Esophagus squamous epithelium (tissue), 5 donors: ENCODE measurements around the gene MRPL19. TPM values are rescaled to one million over a fixed set of nuclear protein-coding genes. Genes with fewer than 3 reads are reported as not detected.

Experiments
- DNase-seq: peaks from one replicate; lab custom pipeline; 2025; lab: John Stamatoyannopoulos, UW
- H3K27ac ChIP-seq, 4 donors: fragments of 200-600 bp; sonication (generic); one replicate each; pipeline ENCODE4 v1.5.1; 2016 to 2019; ENCODE audit warnings: mild to moderate bottlenecking in 1 of 4
- H3K27me3 ChIP-seq, 4 donors: fragments of 200-600 bp; sonication (generic); 1 replicate in 3 of 4; 2 replicates in 1 of 4; pipeline versions ENCODE4 v1.5.1 to v1.6.0; 2017 to 2021; ENCODE audit warnings: antibody characterized with exemption in 1 of 4
- H3K36me3 ChIP-seq, 3 donors: fragments of 200-600 bp; sonication (generic); one replicate each; pipeline ENCODE4 v1.5.1; 2016 to 2019
- H3K4me1 ChIP-seq, 3 donors: fragments of 200-600 bp; sonication (generic); one replicate each; pipeline ENCODE4 v1.5.1; 2017 to 2019
- H3K4me3 ChIP-seq, 4 donors: fragments of 200-600 bp; sonication (generic); 1 replicate in 3 of 4; 2 replicates in 1 of 4; pipeline ENCODE4 v1.5.1; 2016 to 2019; ENCODE audit warnings: mild to moderate bottlenecking in 2 of 4, moderate library complexity in 1 of 4
- H3K9me3 ChIP-seq, 3 donors: fragments of 200-600 bp; sonication (generic); one replicate each; pipeline ENCODE4 v1.5.1; 2016 to 2019
- CTCF ChIP-seq, 6 experiments: fragments of 450-650 bp in 4 of 6; fragments of 200-600 bp in 2 of 6; sonication (generic) in 2 of 6; IDR thresholded peaks; one replicate each; pipeline ENCODE4 v1.5.1; 2016 to 2019; ENCODE audit warnings: antibody characterized with exemption in 6 of 6, mild to moderate bottlenecking in 4 of 6, moderate library complexity in 4 of 6
- POLR2A ChIP-seq, 4 donors: fragments of 450-650 bp; IDR thresholded peaks; one replicate each; pipeline ENCODE4 v1.6.1; 2017; ENCODE audit warnings: antibody characterized with exemption in 4 of 4, mild to moderate bottlenecking in 4 of 4, moderate library complexity in 3 of 4
- WGBS, 2 donors: methylation state at CpG; one replicate each; pipeline ENCODE4 v1.1.5; 2018; 5-methylcytosine and 5-hydroxymethylcytosine counted together
- intact Hi-C: fragments of 100-400 bp; cut with DNase I; formaldehyde crosslinking; loops from one replicate; pipeline ENCODE4 v1.15.0; 2022
- total RNA-seq, 4 donors: library from RNA; depleted of rRNA; stranded (reverse); fragments of >200 nt; gene quantifications; one replicate each; pipeline ENCODE4 v1.1.0, GENCODE V29; 2016
- donor health status: DM: yes; HTN: yes; CAD: no.

The MRPL19 gene
- total RNA-seq, 4 donors from 2014 or later = 29.6 to 48.5 (median 43.6) TPM

DNA sequence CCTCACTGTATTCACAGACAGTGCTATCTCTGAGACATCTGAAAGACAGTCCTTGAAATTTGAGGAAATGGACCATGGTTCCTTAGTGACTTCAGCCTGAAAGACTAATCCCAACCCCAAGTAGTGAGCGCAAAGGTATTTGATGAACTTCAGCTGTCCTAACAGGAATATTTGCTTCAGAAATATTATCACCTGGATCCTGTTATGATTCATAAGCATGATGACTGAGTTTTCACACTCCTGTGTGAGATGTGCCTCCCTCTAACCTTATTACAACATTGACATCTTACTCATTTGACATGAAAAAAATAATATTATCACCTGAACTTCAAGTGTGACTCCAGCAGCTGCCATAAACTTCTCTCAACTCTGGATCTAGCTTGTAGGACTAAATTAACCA lies 11.6 kb upstream of the MRPL19 start:
- H3K4me1 ChIP-seq = no peaks in the 10 kb centered on the region
- WGBS, 2 donors = 80 to 86% methylated on average over 1 of the region's 1 CpG
- TF ChIP-seq CTCF (IDR thresholded peaks at IDR 0.05) = no peak
- TF ChIP-seq POLR2A (IDR thresholded peaks at IDR 0.05) = no peak
- intact Hi-C loops = no loop called here
- peaks cover 0 to 11% (median 0%) of the 10 kb centered on the region in 4 donors for H3K27me3 ChIP-seq
- no peak overlapping the region for H3K4me3 ChIP-seq
- no peaks in the 10 kb centered on the region for H3K9me3 ChIP-seq
- H3K27ac ChIP-seq = no peak overlapping the region
- no peak for DNase-seq
- H3K36me3 ChIP-seq = no peaks in the 10 kb centered on the region

DNA sequence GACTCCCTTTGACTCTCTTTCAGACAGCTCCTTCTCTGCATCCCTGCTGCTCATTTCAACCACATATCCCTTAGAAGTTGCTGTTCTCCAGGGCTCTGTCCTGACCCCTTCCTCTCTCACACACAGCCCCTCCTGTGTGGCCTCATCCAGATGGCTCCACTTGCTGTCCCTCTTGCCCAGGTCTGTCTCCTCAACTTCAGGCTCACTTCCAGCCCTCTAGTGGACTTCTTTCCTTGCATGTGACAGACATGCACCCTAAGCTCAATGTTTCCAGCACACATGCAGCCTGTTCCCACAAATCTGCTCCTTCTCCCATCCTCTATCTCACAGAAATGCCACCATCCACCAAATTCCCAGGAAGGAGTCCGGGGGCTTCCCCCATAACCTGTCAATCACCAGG lies 9.0 kb upstream of the MRPL19 start:
- TF ChIP-seq CTCF (IDR thresholded peaks at IDR 0.05) (no peak), POLR2A (IDR thresholded peaks at IDR 0.05) (no peak)
- Histone ChIP-seq H3K27me3 (peaks cover 0 to 11% (median 0%) of the 10 kb centered on the region in 4 donors), H3K4me3 (no peak overlapping the region), H3K9me3 (no peaks in the 10 kb centered on the region), H3K36me3 (no peaks in the 10 kb centered on the region), H3K4me1 (peaks cover 0 to 10% (median 3%) of the 10 kb centered on the region in 3 donors), H3K27ac (no peak overlapping the region)
- 71 to 78% methylated on average over 1 of the region's 1 CpG for WGBS, 2 donors
- intact Hi-C loops = no loop called here
- no peak for DNase-seq

DNA sequence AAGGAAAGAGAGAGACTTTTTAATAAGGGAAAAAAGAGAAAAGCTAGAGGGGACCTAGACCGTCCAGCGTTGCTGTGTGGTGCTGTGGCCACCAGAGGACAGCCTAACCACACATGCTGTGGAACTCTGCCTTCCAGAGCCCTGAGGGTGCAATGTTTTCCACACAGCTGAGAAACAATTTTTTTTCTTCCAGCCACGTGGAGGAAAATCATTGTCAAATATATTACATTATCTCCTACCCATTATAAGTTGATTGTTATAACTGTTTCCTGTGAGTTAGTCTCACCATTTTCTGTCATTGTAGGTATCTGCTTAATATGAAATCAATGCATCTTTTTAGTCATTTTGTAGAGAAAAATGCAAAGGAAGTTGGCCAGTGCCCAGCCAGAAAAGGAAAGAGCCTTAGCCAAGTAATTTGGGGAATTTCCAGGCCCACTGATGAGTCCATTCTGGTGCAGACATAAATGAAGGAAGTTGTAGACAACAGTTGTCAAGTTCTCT lies 5.9 kb upstream of the MRPL19 start:
- intact Hi-C loops = no loop called here
- peaks cover 0 to 10% (median 3%) of the 10 kb centered on the region in 3 donors for H3K4me1 ChIP-seq
- H3K36me3 ChIP-seq = no peaks in the 10 kb centered on the region
- H3K9me3 ChIP-seq = no peaks in the 10 kb centered on the region
- H3K27ac ChIP-seq = peak overlapping the region in 2 of 4 donors; percentile 3 to 40
- peaks cover 0 to 11% (median 0%) of the 10 kb centered on the region in 4 donors for H3K27me3 ChIP-seq
- WGBS, 2 donors = 0 to 1% methylated on average over 3 of the region's 3 CpGs
- TF ChIP-seq POLR2A (IDR thresholded peaks at IDR 0.05) = no peak
- peak; percentile 74 to 94 (median 86) for TF ChIP-seq CTCF (IDR thresholded peaks at IDR 0.05)
- DNase-seq = no peak
- no peak overlapping the region for H3K4me3 ChIP-seq

- Histone ChIP-seq H3K9me3 (no peaks in the 10 kb centered on the region), H3K36me3 (no peaks in the 10 kb centered on the region), H3K27me3 (peaks cover 0 to 11% (median 0%) of the 10 kb centered on the region in 4 donors), H3K4me1 (peaks cover 0 to 16% (median 5%) of the 10 kb centered on the region in 3 donors), H3K27ac (no peak overlapping the region), H3K4me3 (no peak overlapping the region)
- intact Hi-C loops = no loop called here
- DNase-seq = no peak
- TF ChIP-seq CTCF (IDR thresholded peaks at IDR 0.05) (no peak), POLR2A (IDR thresholded peaks at IDR 0.05) (no peak)
- WGBS, 2 donors = 67 to 70% methylated on average over 1 of the region's 1 CpG
These were observed 5.0 kb upstream of the MRPL19 start for GRCh38 chr2:75641587-75641986.

DNA sequence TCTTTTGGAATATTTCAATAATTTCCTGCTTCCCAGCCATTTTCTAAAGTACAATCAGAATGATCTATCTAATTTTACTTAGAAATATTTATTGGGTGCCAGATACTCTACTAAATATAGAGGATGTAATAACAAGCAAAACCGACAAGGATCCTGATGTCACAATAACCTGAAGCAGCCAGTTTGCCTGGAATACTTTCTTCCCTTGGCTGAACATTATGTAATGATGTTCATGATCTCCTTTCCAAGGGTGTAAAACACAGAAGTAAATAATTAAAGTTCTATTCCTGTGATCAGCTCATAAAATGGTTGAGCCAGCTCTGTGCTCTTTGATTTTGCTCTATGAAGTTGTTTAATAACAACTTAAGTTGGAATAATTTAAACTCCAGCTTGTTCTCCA lies 2.6 kb upstream of the MRPL19 start:
- peaks cover 8 to 35% (median 10%) of the 10 kb centered on the region in 3 donors for H3K4me1 ChIP-seq
- H3K4me3 ChIP-seq = no peak overlapping the region
- H3K36me3 ChIP-seq = peaks cover 0 to 5% (median 0%) of the 10 kb centered on the region in 3 donors
- H3K9me3 ChIP-seq = no peaks in the 10 kb centered on the region
- 55 to 63% methylated on average over 1 of the region's 1 CpG for WGBS, 2 donors
- H3K27me3 ChIP-seq = no peaks in the 10 kb centered on the region
- TF ChIP-seq CTCF (IDR thresholded peaks at IDR 0.05) (no peak), POLR2A (IDR thresholded peaks at IDR 0.05) (no peak)
- H3K27ac ChIP-seq = no peak overlapping the region
- no peak for DNase-seq
- intact Hi-C loops = no loop called here
